Activated CD4-positive, alpha-beta T cell treated with anti-CD3 and anti-CD28 coated beads, Interleukin-2, amount 50 U/mL, for 24 hours (primary cell): Measurements from ENCODE around the gene CTAGE6.
"Not testable (repeated sequence)": the region's sequence is repeated elsewhere in the genome, so short reads cannot be mapped to it uniquely, and the experiment has no call there.

ENCODE experiments used
- DNase-seq, 2 donors: peaks; one replicate each; pipeline ENCODE4 v3.0.0-alpha.2; 2020; ENCODE audit warnings: low read depth in 1 of 2, low spot score in 1 of 2

Gene CTAGE6

GRCh38 chr7:143720335-143720734 lies 37.2 kb downstream of the CTAGE6 start:
- DNase-seq: not testable (repeated sequence)

- not testable (repeated sequence) for DNase-seq
Observed at GRCh38 chr7:143715543-143716193, 41.8 kb downstream of the CTAGE6 start.

- not testable (repeated sequence) for DNase-seq
Observed at GRCh38 chr7:143714581-143715454, 42.7 kb downstream of the CTAGE6 start.

GRCh38 chr7:143712381-143712780 lies 45.1 kb downstream of the CTAGE6 start:
- not testable (repeated sequence) for DNase-seq

- DNase-seq: not testable (repeated sequence)
Observed at GRCh38 chr7:143711727-143712324, 45.7 kb downstream of the CTAGE6 start.

GRCh38 chr7:143709895-143710294 lies 47.6 kb downstream of the CTAGE6 start:
- not testable (repeated sequence) for DNase-seq
